BE2C (cell line): ENCODE measurements around the gene PHF11.
"Not testable (repeated sequence)": the region's sequence is repeated elsewhere in the genome, so short reads cannot be mapped to it uniquely, and the experiment has no call there.

Source experiments
- DNase-seq: peaks from one replicate; pipeline ENCODE4 v3.0.0-alpha.2; 2020
- H3K27me3 ChIP-seq: fragments of 250-450 bp; sonication (Bioruptor Pico); 2 replicates; pipeline ENCODE4 v1.5.1; 2020; ENCODE audit warnings: mild to moderate bottlenecking
- H3K36me3 ChIP-seq: fragments of 250-450 bp; sonication (Bioruptor Pico); 2 replicates; pipeline ENCODE4 v1.5.1; 2020; ENCODE audit warnings: mild to moderate bottlenecking
- H3K4me1 ChIP-seq: fragments of 250-450 bp; sonication (Bioruptor Pico); 2 replicates; pipeline ENCODE4 v1.5.1; 2020
- H3K4me3 ChIP-seq: 2 replicates; pipeline ENCODE4 v1.5.1; 2011; ENCODE audit warnings: low read depth, low read length
- H3K9me3 ChIP-seq: fragments of 250-450 bp; sonication (Bioruptor Pico); 2 replicates; pipeline ENCODE4 v1.5.1; 2020
- CTCF ChIP-seq: IDR thresholded peaks from 2 replicates; pipeline ENCODE4 v1.5.1; 2012; ENCODE audit warnings: mild to moderate bottlenecking, low read depth, low read length

The PHF11 gene

GRCh38 chr13:49559006-49559405, 63.3 kb downstream of the PHF11 start:
- H3K4me1 ChIP-seq = no peaks in the 10 kb centered on the region
- no peak overlapping the region for H3K4me3 ChIP-seq
- no peak for TF ChIP-seq CTCF
- peaks cover 34% of the 10 kb centered on the region for H3K36me3 ChIP-seq
- no peaks in the 10 kb centered on the region for H3K27me3 ChIP-seq
- no peak for DNase-seq
- no peaks in the 10 kb centered on the region for H3K9me3 ChIP-seq

DNA sequence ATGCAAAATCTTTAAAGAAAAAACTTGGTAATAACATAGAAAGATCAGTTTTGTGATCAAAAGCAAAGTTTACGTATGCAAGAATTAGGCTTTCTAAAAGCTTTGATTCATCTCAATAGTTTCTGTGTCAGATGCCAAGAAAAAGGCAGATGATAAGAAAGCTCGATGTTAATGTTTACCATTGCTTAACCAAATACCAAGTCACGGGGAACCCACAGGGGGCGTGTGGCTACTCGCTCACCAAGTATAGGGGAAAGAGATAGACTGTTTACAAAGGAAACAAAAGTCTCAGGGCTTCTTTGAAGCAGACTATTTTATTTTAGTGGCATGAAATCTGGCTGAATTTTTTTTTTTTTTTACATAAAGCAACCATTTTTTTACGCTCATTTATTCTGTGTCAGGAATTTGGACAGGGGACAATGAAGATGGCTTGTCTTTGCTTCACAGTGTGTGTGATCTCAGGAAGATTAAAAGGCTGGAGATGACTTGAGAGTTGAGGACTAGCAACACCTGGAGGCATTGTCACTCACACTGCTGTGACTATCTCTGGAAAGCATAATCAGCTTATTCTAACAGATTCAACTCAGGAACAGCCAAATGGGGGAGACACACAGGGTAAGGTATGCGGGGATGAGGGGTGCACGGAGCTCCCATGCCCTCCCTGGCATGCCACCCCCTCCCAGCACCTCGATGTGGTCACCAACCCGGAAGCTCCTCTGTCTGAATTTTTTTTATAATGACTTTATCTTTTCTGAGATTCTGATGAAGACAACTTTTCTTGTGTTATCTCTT, 64.7 kb downstream of the PHF11 start:
- peak; percentile 27; the same call in 1 of the 2 replicates for TF ChIP-seq CTCF
- Histone ChIP-seq H3K4me3 (no peak overlapping the region), H3K9me3 (no peaks in the 10 kb centered on the region), H3K4me1 (no peaks in the 10 kb centered on the region), H3K27me3 (no peaks in the 10 kb centered on the region), H3K36me3 (peaks cover 23% of the 10 kb centered on the region)
- DNase-seq = no peak

- no peaks in the 10 kb centered on the region for H3K27me3 ChIP-seq
- no peak overlapping the region for H3K4me3 ChIP-seq
- no peak for TF ChIP-seq CTCF
- DNase-seq = no peak
- H3K9me3 ChIP-seq = no peaks in the 10 kb centered on the region
- no peaks in the 10 kb centered on the region for H3K4me1 ChIP-seq
- peaks cover 21% of the 10 kb centered on the region for H3K36me3 ChIP-seq
Measured at GRCh38 chr13:49561062-49561410, 65.3 kb downstream of the PHF11 start.

- H3K36me3 ChIP-seq = peaks cover 21% of the 10 kb centered on the region
- no peak for DNase-seq
- no peak overlapping the region for H3K4me3 ChIP-seq
- TF ChIP-seq CTCF = no peak
- no peaks in the 10 kb centered on the region for H3K4me1 ChIP-seq
- no peaks in the 10 kb centered on the region for H3K9me3 ChIP-seq
- no peaks in the 10 kb centered on the region for H3K27me3 ChIP-seq
Measured at GRCh38 chr13:49563516-49563915, 67.8 kb downstream of the PHF11 start.

- not testable (repeated sequence) for H3K4me3 ChIP-seq, H3K27me3 ChIP-seq
- peaks cover 11% of the 10 kb centered on the region; the same call in 1 of the 2 replicates for H3K36me3 ChIP-seq
Measured at GRCh38 chr13:49565461-49565860, 69.7 kb downstream of the PHF11 start.

GRCh38 chr13:49566461-49566860, 70.7 kb downstream of the PHF11 start:
- Histone ChIP-seq H3K4me3 (no peak overlapping the region), H3K9me3 (no peaks in the 10 kb centered on the region), H3K27me3 (no peaks in the 10 kb centered on the region), H3K4me1 (no peaks in the 10 kb centered on the region), H3K36me3 (peaks cover 11% of the 10 kb centered on the region; the same call in 1 of the 2 replicates)
- no peak for TF ChIP-seq CTCF
- DNase-seq = no peak

More at GRCh38 chr13:49565461-49565860, 69.7 kb downstream of the PHF11 start:
- not testable (repeated sequence) for H3K9me3 ChIP-seq, DNase-seq, H3K4me1 ChIP-seq
